Smooth muscle cell (in vitro differentiated cells): ENCODE measurements around the gene DLX2. TPM values are rescaled to one million over a fixed set of nuclear protein-coding genes. Genes with fewer than 3 reads are reported as not detected.

Source experiments
- DNase-seq: peaks from one replicate; lab custom pipeline; 2025; ENCODE audit not compliant: unreplicated experiment; lab: John Stamatoyannopoulos, UW
- H2AFZ ChIP-seq: fragments of 200-600 bp; sonication (generic); 2 replicates; pipeline ENCODE4 v1.6.0; 2016; ENCODE audit warnings: antibody characterized with exemption, low read depth, mild to moderate bottlenecking
- H3F3A ChIP-seq: fragments of 200-600 bp; sonication (generic); 2 replicates; pipeline ENCODE4 v1.6.0; 2017; ENCODE audit warnings: antibody characterized with exemption, low read depth
- H3K27ac ChIP-seq: fragments of 200-600 bp; sonication (generic); 2 replicates; pipeline ENCODE4 v1.5.1; 2016; ENCODE audit warnings: low read depth, mild to moderate bottlenecking
- H3K27me3 ChIP-seq: fragments of 200-600 bp; sonication (generic); 2 replicates; pipeline ENCODE4 v1.6.1; 2016; ENCODE audit warnings: low read depth, mild to moderate bottlenecking
- H3K36me3 ChIP-seq: fragments of 200-600 bp; sonication (generic); 2 replicates; pipeline ENCODE4 v1.5.1; 2016; ENCODE audit warnings: low read depth
- H3K4me1 ChIP-seq: fragments of 200-600 bp; sonication (generic); 2 replicates; pipeline ENCODE4 v1.5.1; 2016; ENCODE audit warnings: low read depth
- H3K4me2 ChIP-seq: fragments of 200-600 bp; sonication (generic); 2 replicates; pipeline ENCODE4 v1.6.0; 2016; ENCODE audit warnings: mild to moderate bottlenecking
- H3K4me3 ChIP-seq: fragments of 200-600 bp; sonication (generic); 2 replicates; pipeline ENCODE4 v1.5.1; 2016; ENCODE audit warnings: mild to moderate bottlenecking
- H3K79me2 ChIP-seq: fragments of 200-600 bp; sonication (generic); 2 replicates; pipeline ENCODE4 v1.6.0; 2016; ENCODE audit warnings: low read depth, mild to moderate bottlenecking
- H3K9ac ChIP-seq: fragments of 200-600 bp; sonication (generic); 2 replicates; pipeline ENCODE4 v1.6.0; 2016; ENCODE audit warnings: low read depth
- H3K9me3 ChIP-seq: fragments of 200-600 bp; sonication (generic); replicated peaks from 2 replicates; pipeline ENCODE4 v1.5.1; 2016; ENCODE audit warnings: low read depth
- H4K20me1 ChIP-seq: fragments of 200-600 bp; sonication (generic); 2 replicates; pipeline ENCODE4 v1.6.0; 2016; ENCODE audit warnings: low read depth
- WGBS: methylation state at CpG from one replicate; pipeline ENCODE4 v1.1.7; 2016; ENCODE audit warnings: low lambda C conversion rate; 5-methylcytosine and 5-hydroxymethylcytosine counted together
- polyA plus RNA-seq: library from polyadenylated mRNA; unstranded; fragments of >200 nt; fragmentation: Nextera tagmentation; extraction: Ambion mirVana; gene quantifications from 2 replicates; pipeline ENCODE4 v1.2.1, GENCODE V29; 2016
- total RNA-seq: library from RNA; depleted of rRNA; stranded (reverse); fragments of >200 nt; gene quantifications from 2 replicates; pipeline ENCODE4 v1.2.3, GENCODE V29; 2014
- TF ChIP-seq, protein P1 (sequence below): fragments of 200-600 bp; sonication (generic); IDR thresholded peaks from 2 replicates; pipeline ENCODE4 v1.5.1; 2017; ENCODE audit warnings: borderline replicate concordance, mild to moderate bottlenecking, antibody characterized with exemption; ENCODE audit not compliant: insufficient read depth, poor library complexity, severe bottlenecking

DLX2 gene
- total and polyA plus RNA-seq, 2 experiments from 2014 or later = 1.9 TPM

DNA sequence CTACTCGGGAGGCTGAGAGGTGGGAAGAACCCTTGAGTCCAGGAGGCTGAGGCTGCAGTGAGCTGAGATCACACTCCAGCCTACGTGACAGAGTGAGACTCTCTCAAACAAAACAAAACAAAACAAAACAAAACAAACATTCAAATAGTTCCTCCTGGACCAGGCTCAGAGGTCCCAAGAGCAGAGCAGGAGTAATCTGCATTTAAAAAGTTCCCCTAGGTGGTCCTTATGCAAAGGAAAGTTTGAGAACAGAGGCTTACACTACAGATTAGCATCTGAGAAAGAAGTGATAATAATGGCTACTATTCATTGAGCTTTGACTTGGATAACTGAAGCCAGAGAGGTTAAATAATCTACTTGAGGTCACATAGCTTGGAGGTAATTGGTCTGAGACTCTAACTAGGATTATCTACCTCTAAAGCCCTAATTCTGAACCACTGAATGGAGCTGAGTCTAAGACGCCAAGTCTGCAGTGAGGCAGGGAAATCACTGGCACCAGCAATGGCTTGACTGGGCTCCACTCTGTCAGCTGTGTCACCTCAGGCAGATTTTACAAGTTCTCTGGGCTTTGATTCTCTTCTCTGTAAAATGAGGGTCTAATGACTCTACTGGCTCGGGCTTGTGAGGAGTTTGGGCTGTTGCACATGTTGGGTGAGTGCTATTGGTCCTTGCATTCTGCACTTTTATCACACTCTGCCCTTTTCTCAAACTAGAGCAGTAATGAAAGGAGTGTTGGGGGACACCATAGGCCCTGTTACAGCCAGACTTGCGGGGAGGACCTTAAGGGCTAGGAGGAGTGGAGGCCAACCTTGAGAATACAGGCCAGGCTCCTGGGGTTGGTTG, 29.2 kb upstream of the DLX2 start:
- Histone ChIP-seq H3K27me3 (no peaks in the 10 kb centered on the region), H3K4me2 (no peak overlapping the region), H3K36me3 (no peaks in the 10 kb centered on the region), H3K9me3 (no peaks in the 10 kb centered on the region), H3K27ac (no peak overlapping the region), H3K4me1 (peaks cover 14% of the 10 kb centered on the region), H3F3A (no peaks in the 10 kb centered on the region), H3K9ac (no peak overlapping the region), H2AFZ (no peak overlapping the region), H4K20me1 (no peaks in the 10 kb centered on the region), H3K79me2 (no peaks in the 10 kb centered on the region), H3K4me3 (no peak overlapping the region)
- TF ChIP-seq, protein P1, sequence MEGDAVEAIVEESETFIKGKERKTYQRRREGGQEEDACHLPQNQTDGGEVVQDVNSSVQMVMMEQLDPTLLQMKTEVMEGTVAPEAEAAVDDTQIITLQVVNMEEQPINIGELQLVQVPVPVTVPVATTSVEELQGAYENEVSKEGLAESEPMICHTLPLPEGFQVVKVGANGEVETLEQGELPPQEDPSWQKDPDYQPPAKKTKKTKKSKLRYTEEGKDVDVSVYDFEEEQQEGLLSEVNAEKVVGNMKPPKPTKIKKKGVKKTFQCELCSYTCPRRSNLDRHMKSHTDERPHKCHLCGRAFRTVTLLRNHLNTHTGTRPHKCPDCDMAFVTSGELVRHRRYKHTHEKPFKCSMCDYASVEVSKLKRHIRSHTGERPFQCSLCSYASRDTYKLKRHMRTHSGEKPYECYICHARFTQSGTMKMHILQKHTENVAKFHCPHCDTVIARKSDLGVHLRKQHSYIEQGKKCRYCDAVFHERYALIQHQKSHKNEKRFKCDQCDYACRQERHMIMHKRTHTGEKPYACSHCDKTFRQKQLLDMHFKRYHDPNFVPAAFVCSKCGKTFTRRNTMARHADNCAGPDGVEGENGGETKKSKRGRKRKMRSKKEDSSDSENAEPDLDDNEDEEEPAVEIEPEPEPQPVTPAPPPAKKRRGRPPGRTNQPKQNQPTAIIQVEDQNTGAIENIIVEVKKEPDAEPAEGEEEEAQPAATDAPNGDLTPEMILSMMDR = no peak
- no peak for DNase-seq
- 63% methylated on average over 5 of the region's 5 CpGs for WGBS

DNA sequence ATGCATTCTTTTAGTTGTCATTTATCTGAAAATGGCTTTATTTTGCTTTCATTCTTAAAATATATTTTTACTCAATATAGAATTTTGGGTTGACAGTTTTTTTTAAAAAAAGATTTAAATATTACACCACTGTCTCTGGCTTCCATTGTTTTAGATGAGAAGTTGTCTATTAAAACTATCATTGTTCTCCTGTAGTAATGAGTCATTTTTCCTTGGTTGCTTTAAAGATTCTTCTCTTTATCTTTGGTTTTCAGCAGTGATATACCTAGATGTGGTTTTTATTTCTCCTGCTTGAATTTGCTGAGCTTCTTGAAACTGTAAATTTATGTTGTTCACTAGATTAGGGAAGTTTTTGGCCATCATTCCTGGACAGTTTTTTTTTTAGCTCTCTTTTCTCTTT, 26.7 kb upstream of the DLX2 start:
- H3K36me3 ChIP-seq = no peaks in the 10 kb centered on the region
- H3F3A ChIP-seq = no peaks in the 10 kb centered on the region
- H3K27ac ChIP-seq = no peak overlapping the region
- H4K20me1 ChIP-seq = no peaks in the 10 kb centered on the region
- H3K9me3 ChIP-seq = no peaks in the 10 kb centered on the region
- H2AFZ ChIP-seq = no peak overlapping the region
- TF ChIP-seq, protein P1 = no peak
- no peaks in the 10 kb centered on the region for H3K79me2 ChIP-seq
- H3K27me3 ChIP-seq = no peaks in the 10 kb centered on the region
- H3K4me2 ChIP-seq = no peak overlapping the region
- DNase-seq = no peak
- no peak overlapping the region for H3K4me3 ChIP-seq
- H3K4me1 ChIP-seq = peaks cover 14% of the 10 kb centered on the region
- no peak overlapping the region for H3K9ac ChIP-seq

DNA sequence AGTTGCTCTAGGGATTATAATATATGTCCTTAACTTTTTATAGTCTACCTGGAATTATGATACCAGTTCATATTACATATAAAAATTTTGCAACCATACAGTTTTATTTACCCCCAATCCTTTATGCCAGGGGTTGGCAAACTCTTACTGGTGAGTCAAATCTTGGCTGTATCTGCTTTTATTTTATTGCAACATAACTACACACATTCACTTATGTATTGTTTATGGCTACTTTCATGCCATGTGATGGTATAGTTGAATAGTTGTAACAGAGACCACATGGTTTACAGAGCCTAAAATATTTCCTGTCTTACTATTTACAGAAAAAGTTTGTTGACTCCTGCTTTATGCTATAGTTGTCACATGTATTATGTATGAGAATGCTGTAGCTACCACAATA, 25.8 kb upstream of the DLX2 start:
- Histone ChIP-seq H2AFZ (no peak overlapping the region), H3K27me3 (no peaks in the 10 kb centered on the region), H3K36me3 (no peaks in the 10 kb centered on the region), H3K4me2 (no peak overlapping the region), H3K27ac (no peak overlapping the region), H3F3A (no peaks in the 10 kb centered on the region), H4K20me1 (no peaks in the 10 kb centered on the region), H3K4me3 (no peak overlapping the region), H3K9ac (no peak overlapping the region), H3K9me3 (no peaks in the 10 kb centered on the region), H3K4me1 (peaks cover 13% of the 10 kb centered on the region), H3K79me2 (no peaks in the 10 kb centered on the region)
- TF ChIP-seq, protein P1 = no peak
- no peak for DNase-seq

DNA sequence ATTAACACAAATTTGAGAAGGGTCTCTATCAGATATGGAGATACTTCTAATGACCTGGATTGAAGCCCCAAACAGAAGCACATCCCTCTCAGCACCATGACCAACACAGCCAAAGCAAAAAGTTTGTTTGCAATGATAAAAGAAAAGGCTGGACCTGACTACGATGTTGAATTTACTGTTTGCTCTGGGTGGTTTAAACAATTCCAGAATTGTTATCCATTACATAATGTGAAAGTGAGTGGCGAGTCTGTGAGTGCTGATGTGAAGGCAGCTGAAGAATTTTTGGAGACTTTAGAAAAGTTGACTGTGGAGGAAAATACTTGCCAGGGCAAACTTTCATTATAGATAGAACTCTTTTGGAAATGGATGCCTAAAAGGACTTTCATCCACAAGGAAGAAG, 17.4 kb upstream of the DLX2 start:
- Histone ChIP-seq H3K27ac (no peak overlapping the region), H2AFZ (no peak overlapping the region), H4K20me1 (no peaks in the 10 kb centered on the region), H3K4me3 (no peak overlapping the region), H3K27me3 (peaks cover 9% of the 10 kb centered on the region), H3F3A (no peaks in the 10 kb centered on the region), H3K4me2 (no peak overlapping the region), H3K4me1 (no peaks in the 10 kb centered on the region), H3K36me3 (no peaks in the 10 kb centered on the region), H3K79me2 (no peaks in the 10 kb centered on the region), H3K9me3 (no peaks in the 10 kb centered on the region), H3K9ac (no peak overlapping the region)
- TF ChIP-seq, protein P1 = no peak
- WGBS = 86% methylated on average over 2 of the region's 2 CpGs
- DNase-seq = no peak
